Thymus (tissue), 11 donors: ENCODE data around the gene ASB10. TPM values are rescaled to one million over a fixed set of nuclear protein-coding genes. Genes with fewer than 3 reads are reported as not detected.

Experiments
- DNase-seq, 9 donors: peaks; one replicate each; pipeline ENCODE4 v3.0.0-alpha.2; 2013; ENCODE audit warnings: low spot score in 9 of 9, low read depth in 6 of 9, missing footprints in 1 of 9
- H3K27ac ChIP-seq, 2 donors: one replicate each; pipeline ENCODE4 v1.5.1; 2013; ENCODE audit warnings: control low read depth in 1 of 2, low read depth in 1 of 2, low read length in 1 of 2, mild to moderate bottlenecking in 1 of 2, moderate library complexity in 1 of 2
- H3K27me3 ChIP-seq, 2 donors: one replicate each; pipeline ENCODE4 v1.5.1; 2013; ENCODE audit warnings: low read length in 1 of 2; ENCODE audit not compliant: control insufficient read depth in 2 of 2, insufficient read depth in 1 of 2
- H3K36me3 ChIP-seq, 2 donors: one replicate each; pipeline ENCODE4 v1.5.1; 2013; ENCODE audit warnings: low read length in 1 of 2, mild to moderate bottlenecking in 1 of 2, moderate library complexity in 1 of 2; ENCODE audit not compliant: control insufficient read depth in 2 of 2, insufficient read depth in 2 of 2
- H3K4me1 ChIP-seq, 2 donors: one replicate each; pipeline ENCODE4 v1.5.1; 2013; ENCODE audit warnings: low read length in 2 of 2; ENCODE audit not compliant: control insufficient read depth in 2 of 2, insufficient read depth in 2 of 2
- H3K4me3 ChIP-seq, 2 donors: one replicate each; pipeline ENCODE4 v1.5.1; 2013; ENCODE audit warnings: low read length in 2 of 2, control low read depth in 1 of 2, mild to moderate bottlenecking in 1 of 2
- H3K9me3 ChIP-seq, 2 donors: one replicate each; pipeline ENCODE4 v1.5.1; 2013; ENCODE audit warnings: low read length in 1 of 2, mild to moderate bottlenecking in 1 of 2; ENCODE audit not compliant: control insufficient read depth in 2 of 2, insufficient read depth in 1 of 2
- WGBS: extraction: QIAGEN DNeasy Blood & Tissue Kit; methylation state at CpG from one replicate; pipeline ENCODE4 v1.1.7; 2013; 5-methylcytosine and 5-hydroxymethylcytosine counted together
- polyA plus RNA-seq: library from polyadenylated mRNA; stranded (reverse); fragments of 200-250 nt; gene quantifications from one replicate; pipeline ENCODE4 v1.2.3, GENCODE V29; 2013
- total RNA-seq: library from RNA; stranded (reverse); fragments of 120-200 nt; gene quantifications from one replicate; pipeline ENCODE4 v1.2.4, GENCODE V29; 2013
- donor health status: healthy.

The ASB10 gene
- total and polyA plus RNA-seq, 2 donors: 0.05 TPM; not detected in 1

DNA sequence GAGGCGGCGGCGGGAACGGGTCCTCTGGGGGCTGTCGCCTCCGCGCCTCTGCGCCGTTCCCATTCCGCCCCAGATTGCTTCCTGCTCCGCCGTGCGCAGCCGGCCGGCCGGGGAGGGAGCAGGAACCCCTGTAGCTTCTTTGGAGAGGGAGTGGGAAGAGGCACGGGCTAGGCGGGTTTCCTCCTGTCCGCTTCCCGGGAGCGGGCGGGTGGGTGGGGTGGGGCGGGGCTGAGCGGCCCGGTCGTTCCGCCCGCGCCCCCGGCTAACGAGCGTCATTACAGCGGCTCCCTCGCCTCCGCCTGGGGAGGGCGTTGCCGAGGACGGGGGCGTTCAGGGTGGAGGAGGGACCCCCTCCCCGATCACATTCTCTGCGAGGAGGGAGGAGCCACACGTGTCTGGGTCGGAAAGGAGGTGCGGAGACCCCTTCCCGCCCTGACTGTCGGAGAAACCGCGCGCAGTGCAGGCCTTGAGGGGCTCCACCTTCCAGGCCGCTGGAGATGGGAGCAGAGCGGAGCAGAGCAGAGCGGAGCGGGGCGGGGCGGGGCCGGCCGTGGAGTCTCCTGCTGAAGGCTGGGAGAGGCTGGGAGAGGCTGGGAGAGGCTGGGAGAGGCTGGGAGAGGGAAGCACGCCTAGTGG, 61.1 kb downstream of the ASB10 start:
- 93% methylated on average over 58 of the region's 58 CpGs for WGBS
- DNase-seq: no peak
- Histone ChIP-seq H3K4me3 (no peak overlapping the region), H3K27me3 (peaks cover 0 to 38% of the 10 kb centered on the region in 2 donors), H3K36me3 (peaks cover 0 to 4% of the 10 kb centered on the region in 2 donors), H3K27ac (no peak overlapping the region), H3K4me1 (peaks cover 0 to 2% of the 10 kb centered on the region in 2 donors), H3K9me3 (peaks cover 0 to 6% of the 10 kb centered on the region in 2 donors)

Other genes with a start within 250 kb of the ASB10 start
- gene KCNH2, start 208.9 kb downstream of the ASB10 start, total RNA-seq: 2.3 TPM
- 1.5 TPM for gene KCNH2, start 208.9 kb downstream of the ASB10 start, polyA plus RNA-seq
- gene NOS3, start 196.2 kb downstream of the ASB10 start, total RNA-seq: 1.5 TPM
- gene NOS3, start 196.2 kb downstream of the ASB10 start, polyA plus RNA-seq: 3.0 TPM
- 1.6 TPM for gene ATG9B, start 162.8 kb downstream of the ASB10 start, total RNA-seq
- 8.0 TPM for gene ATG9B, start 162.8 kb downstream of the ASB10 start, polyA plus RNA-seq
- 10.5 TPM for gene ABCB8, start 158.8 kb downstream of the ASB10 start, total RNA-seq
- gene ABCB8, start 158.8 kb downstream of the ASB10 start, polyA plus RNA-seq: 33.8 TPM
- 0.14 TPM for gene ASIC3, start 138.7 kb downstream of the ASB10 start, total RNA-seq
- 10.6 TPM for gene ASIC3, start 138.7 kb downstream of the ASB10 start, polyA plus RNA-seq
- gene CDK5, start 129.4 kb downstream of the ASB10 start, total RNA-seq: 19.8 TPM
- gene CDK5, start 129.4 kb downstream of the ASB10 start, polyA plus RNA-seq: 8.9 TPM
- 22.9 TPM for gene SLC4A2, start 127.7 kb downstream of the ASB10 start, total RNA-seq
- 89.5 TPM for gene SLC4A2, start 127.7 kb downstream of the ASB10 start, polyA plus RNA-seq
- 52.2 TPM for gene FASTK, start 106.4 kb downstream of the ASB10 start, total RNA-seq
- gene FASTK, start 106.4 kb downstream of the ASB10 start, polyA plus RNA-seq: 142 TPM
- 17.0 TPM for gene TMUB1, start 103.8 kb downstream of the ASB10 start, total RNA-seq
- 68.4 TPM for gene TMUB1, start 103.8 kb downstream of the ASB10 start, polyA plus RNA-seq
- 8.2 TPM for gene AGAP3, start 100.8 kb downstream of the ASB10 start, total RNA-seq
- gene AGAP3, start 100.8 kb downstream of the ASB10 start, polyA plus RNA-seq: 43.2 TPM
- gene GBX1, start 19.6 kb downstream of the ASB10 start, total RNA-seq: not detected
- gene GBX1, start 19.6 kb downstream of the ASB10 start, polyA plus RNA-seq: 0.07 TPM
- not detected for gene H2BK1, start 23.2 kb upstream of the ASB10 start, total RNA-seq
- 0.25 TPM for gene H2BK1, start 23.2 kb upstream of the ASB10 start, polyA plus RNA-seq
- gene ABCF2, start 40.0 kb upstream of the ASB10 start, total RNA-seq: 26.1 TPM
- 18.9 TPM for gene ABCF2, start 40.0 kb upstream of the ASB10 start, polyA plus RNA-seq
- gene CHPF2, start 45.2 kb upstream of the ASB10 start, total RNA-seq: 18.0 TPM
- gene CHPF2, start 45.2 kb upstream of the ASB10 start, polyA plus RNA-seq: 35.2 TPM
- 4.1 TPM for gene SMARCD3, start 61.4 kb upstream of the ASB10 start, total RNA-seq
- gene SMARCD3, start 61.4 kb upstream of the ASB10 start, polyA plus RNA-seq: 9.6 TPM
- gene NUB1, start 154.6 kb upstream of the ASB10 start, total RNA-seq: 69.8 TPM
- gene NUB1, start 154.6 kb upstream of the ASB10 start, polyA plus RNA-seq: 48.5 TPM
- gene WDR86, start 222.8 kb upstream of the ASB10 start, total RNA-seq: 5.0 TPM
- 1.3 TPM for gene WDR86, start 222.8 kb upstream of the ASB10 start, polyA plus RNA-seq